Liver (tissue), 3 donors: ENCODE measurements around the gene GABRD.

ENCODE experiments used
- ATF3 ChIP-seq: IDR thresholded peaks from 2 replicates; pipeline ENCODE4 v1.6.1; 2016; ENCODE audit warnings: antibody characterized with exemption
- CTCF ChIP-seq: fragments of 150-350 bp; IDR thresholded peaks from 2 replicates; pipeline ENCODE4 v1.5.1; 2017; ENCODE audit warnings: improper control_type of control experiment, low read depth, low read length; ENCODE audit not compliant: missing input control
- EGR1 ChIP-seq, 2 donors: IDR thresholded peaks; 2 replicates each; pipeline ENCODE4 v1.6.1; 2016 to 2018; ENCODE audit warnings: antibody characterized with exemption in 2 of 2, low read depth in 2 of 2
- FOXA1 ChIP-seq: IDR thresholded peaks from 2 replicates; pipeline ENCODE4 v1.6.1; 2016; ENCODE audit warnings: antibody characterized with exemption
- GABPA ChIP-seq, 2 donors: IDR thresholded peaks in 1 of 2; conservative IDR thresholded peaks in 1 of 2; 2 replicates each; pipeline ENCODE4 v1.6.1; 2016; ENCODE audit warnings: antibody characterized with exemption in 2 of 2, mild to moderate bottlenecking in 1 of 2, moderate library complexity in 1 of 2
- MAX ChIP-seq: IDR thresholded peaks from 2 replicates; pipeline ENCODE4 v1.6.1; 2016; ENCODE audit warnings: antibody characterized with exemption
- NR2F2 ChIP-seq: IDR thresholded peaks from 2 replicates; pipeline ENCODE4 v1.6.1; 2016; ENCODE audit warnings: antibody characterized with exemption
- RAD21 ChIP-seq, 2 donors: IDR thresholded peaks; 2 replicates each; pipeline ENCODE4 v1.6.1; 2016; ENCODE audit warnings: antibody characterized with exemption in 2 of 2, mild to moderate bottlenecking in 2 of 2
- REST ChIP-seq: IDR thresholded peaks from 2 replicates; pipeline ENCODE4 v1.6.1; 2016; ENCODE audit warnings: antibody characterized with exemption, mild to moderate bottlenecking
- SP1 ChIP-seq: IDR thresholded peaks from 2 replicates; pipeline ENCODE4 v1.6.1; 2018; ENCODE audit warnings: antibody characterized with exemption, mild to moderate bottlenecking
- TAF1 ChIP-seq: conservative IDR thresholded peaks from 2 replicates; pipeline ENCODE4 v1.6.1; 2016; ENCODE audit warnings: antibody characterized with exemption, mild to moderate bottlenecking
- YY1 ChIP-seq: IDR thresholded peaks from 2 replicates; pipeline ENCODE4 v1.6.1; 2016; ENCODE audit warnings: antibody characterized with exemption, mild to moderate bottlenecking
- ZBTB33 ChIP-seq: IDR thresholded peaks from 2 replicates; pipeline ENCODE4 v1.6.1; 2016; ENCODE audit warnings: antibody characterized with exemption
- donor health status: healthy.
- donor health status: healthy.

- TF ChIP-seq MAX (no peak), YY1 (no peak), NR2F2 (no peak), TAF1 (no peak), CTCF (no peak), FOXA1 (no peak), SP1 (no peak), REST (no peak), GABPA (IDR thresholded peaks at IDR 0.05 in 1 of 2, conservative IDR thresholded peaks at IDR 0.05 in 1 of 2) (no peak), RAD21 (IDR thresholded peaks at IDR 0.05) (no peak), ZBTB33 (no peak), ATF3 (no peak), EGR1 (IDR thresholded peaks at IDR 0.05; ENCODE audit: low read depth in 2 of 2) (no peak)
These were observed 31.9 kb downstream of the GABRD start for GRCh38 chr1:2050793-2051682.
